Liver (tissue), 9 donors: Measurements from ENCODE around the gene ANAPC4. TPM values are rescaled to one million over a fixed set of nuclear protein-coding genes. Genes with fewer than 3 reads are reported as not detected.

Source experiments
- DNase-seq: peaks from one replicate; pipeline ENCODE4 v3.0.0-alpha.2; 2017; ENCODE audit warnings: low spot score
- H3K27ac ChIP-seq, 2 donors: one replicate each; pipeline ENCODE4 v1.7.0; 2013; ENCODE audit warnings: inconsistent platforms in 2 of 2, low read length in 2 of 2, control low read depth in 1 of 2, low read depth in 1 of 2, mild to moderate bottlenecking in 1 of 2
- H3K27me3 ChIP-seq, 4 donors: one replicate each; pipeline versions ENCODE4 v1.6.1 to v1.7.0; 2013; ENCODE audit warnings: low read length in 3 of 4, inconsistent platforms in 1 of 4, mild to moderate bottlenecking in 1 of 4, moderate library complexity in 1 of 4; ENCODE audit not compliant: control insufficient read depth in 4 of 4, insufficient read depth in 4 of 4
- H3K36me3 ChIP-seq, 4 donors: one replicate each; pipeline versions ENCODE4 v1.6.1 to v1.7.0; 2013; ENCODE audit warnings: low read length in 3 of 4, mild to moderate bottlenecking in 3 of 4, low read depth in 1 of 4, moderate library complexity in 1 of 4; ENCODE audit not compliant: control insufficient read depth in 4 of 4, insufficient read depth in 3 of 4
- H3K4me1 ChIP-seq, 4 donors: one replicate each; pipeline versions ENCODE4 v1.6.1 to v1.7.0; 2013; ENCODE audit warnings: low read length in 3 of 4, mild to moderate bottlenecking in 3 of 4, moderate library complexity in 1 of 4; ENCODE audit not compliant: control insufficient read depth in 4 of 4, insufficient read depth in 4 of 4
- H3K4me3 ChIP-seq, 3 donors: one replicate each; pipeline versions ENCODE4 v1.6.1 to v1.7.0; 2013; ENCODE audit warnings: low read length in 3 of 3, control low read depth in 1 of 3, low read depth in 1 of 3, mild to moderate bottlenecking in 1 of 3
- H3K9ac ChIP-seq, 2 donors: one replicate each; pipeline ENCODE4 v1.7.0; 2013; ENCODE audit warnings: low read length in 2 of 2, mild to moderate bottlenecking in 2 of 2, moderate library complexity in 2 of 2, control low read depth in 1 of 2, low read depth in 1 of 2
- H3K9me3 ChIP-seq, 4 donors: one replicate each; pipeline versions ENCODE4 v1.6.1 to v1.7.0; 2013; ENCODE audit warnings: low read length in 3 of 4; ENCODE audit not compliant: control insufficient read depth in 4 of 4
- ATF3 ChIP-seq: IDR thresholded peaks from 2 replicates; pipeline ENCODE4 v1.6.1; 2016; ENCODE audit warnings: antibody characterized with exemption
- EGR1 ChIP-seq, 2 donors: IDR thresholded peaks; 2 replicates each; pipeline ENCODE4 v1.6.1; 2016 to 2018; ENCODE audit warnings: antibody characterized with exemption in 2 of 2, low read depth in 2 of 2
- FOXA1 ChIP-seq: IDR thresholded peaks from 2 replicates; pipeline ENCODE4 v1.6.1; 2016; ENCODE audit warnings: antibody characterized with exemption
- GABPA ChIP-seq, 2 donors: IDR thresholded peaks in 1 of 2; conservative IDR thresholded peaks in 1 of 2; 2 replicates each; pipeline ENCODE4 v1.6.1; 2016; ENCODE audit warnings: antibody characterized with exemption in 2 of 2, mild to moderate bottlenecking in 1 of 2, moderate library complexity in 1 of 2
- HNF4A ChIP-seq, 2 donors: conservative IDR thresholded peaks; 2 replicates each; pipeline ENCODE4 v1.6.1; 2016; ENCODE audit warnings: antibody characterized with exemption in 2 of 2, mild to moderate bottlenecking in 2 of 2
- HNF4G ChIP-seq: IDR thresholded peaks from 2 replicates; pipeline ENCODE4 v1.6.1; 2016; ENCODE audit warnings: antibody characterized with exemption
- JUND ChIP-seq, 2 donors: IDR thresholded peaks; 2 replicates each; pipeline ENCODE4 v1.6.1; 2016; ENCODE audit warnings: antibody characterized with exemption in 2 of 2
- NR2F2 ChIP-seq: IDR thresholded peaks from 2 replicates; pipeline ENCODE4 v1.6.1; 2016; ENCODE audit warnings: antibody characterized with exemption
- RAD21 ChIP-seq, 2 donors: IDR thresholded peaks; 2 replicates each; pipeline ENCODE4 v1.6.1; 2016; ENCODE audit warnings: antibody characterized with exemption in 2 of 2, mild to moderate bottlenecking in 2 of 2
- RXRA ChIP-seq, 2 donors: IDR thresholded peaks; 2 replicates each; pipeline ENCODE4 v1.6.1; 2017 to 2018; ENCODE audit warnings: antibody characterized with exemption in 2 of 2, mild to moderate bottlenecking in 1 of 2
- SP1 ChIP-seq: IDR thresholded peaks from 2 replicates; pipeline ENCODE4 v1.6.1; 2018; ENCODE audit warnings: antibody characterized with exemption, mild to moderate bottlenecking
- TAF1 ChIP-seq: conservative IDR thresholded peaks from 2 replicates; pipeline ENCODE4 v1.6.1; 2016; ENCODE audit warnings: antibody characterized with exemption, mild to moderate bottlenecking
- YY1 ChIP-seq: IDR thresholded peaks from 2 replicates; pipeline ENCODE4 v1.6.1; 2016; ENCODE audit warnings: antibody characterized with exemption, mild to moderate bottlenecking
- WGBS: extraction: QIAGEN DNeasy Blood & Tissue Kit; methylation state at CpG from one replicate; pipeline ENCODE4 v1.1.7; 2013; 5-methylcytosine and 5-hydroxymethylcytosine counted together
- polyA plus RNA-seq, 2 donors: library from polyadenylated mRNA; stranded (reverse) in 1 of 2; unstranded in 1 of 2; fragments of 200-250 nt in 1 of 2; fragments of >200 nt in 1 of 2; fragmentation: Nextera tagmentation in 1 of 2; extraction: Ambion mirVana in 1 of 2; gene quantifications; one replicate each; pipeline versions ENCODE4 v1.2.1 to v1.2.3, GENCODE V29; 2013 to 2015
- total RNA-seq, 2 donors: library from RNA; depleted of rRNA; stranded (reverse); fragments of >200 nt; gene quantifications; one replicate each; pipeline ENCODE4 v1.2.3, GENCODE V29; 2014
- TF ChIP-seq, protein P1 (sequence below): fragments of 150-350 bp; IDR thresholded peaks from 2 replicates; pipeline ENCODE4 v1.5.1; 2017; ENCODE audit warnings: improper control_type of control experiment, low read depth, low read length; ENCODE audit not compliant: missing input control
- TF ChIP-seq, protein P2 (sequence below): IDR thresholded peaks from 2 replicates; pipeline ENCODE4 v1.6.1; 2016; ENCODE audit warnings: antibody characterized with exemption, mild to moderate bottlenecking
- TF ChIP-seq, protein P3 (sequence below): IDR thresholded peaks from 2 replicates; pipeline ENCODE4 v1.6.1; 2016; ENCODE audit warnings: antibody characterized with exemption
- TF ChIP-seq, protein P4 (sequence below): IDR thresholded peaks from 2 replicates; pipeline ENCODE4 v1.6.1; 2016; ENCODE audit warnings: antibody characterized with exemption
- donor health status: healthy.
- donor health status: healthy.
- donor health status: healthy.
- donor health status: healthy.
- donor health status: healthy.

The ANAPC4 gene
- total and polyA plus RNA-seq, 4 donors = 5.7 to 17.3 (median 11.0) TPM

DNA sequence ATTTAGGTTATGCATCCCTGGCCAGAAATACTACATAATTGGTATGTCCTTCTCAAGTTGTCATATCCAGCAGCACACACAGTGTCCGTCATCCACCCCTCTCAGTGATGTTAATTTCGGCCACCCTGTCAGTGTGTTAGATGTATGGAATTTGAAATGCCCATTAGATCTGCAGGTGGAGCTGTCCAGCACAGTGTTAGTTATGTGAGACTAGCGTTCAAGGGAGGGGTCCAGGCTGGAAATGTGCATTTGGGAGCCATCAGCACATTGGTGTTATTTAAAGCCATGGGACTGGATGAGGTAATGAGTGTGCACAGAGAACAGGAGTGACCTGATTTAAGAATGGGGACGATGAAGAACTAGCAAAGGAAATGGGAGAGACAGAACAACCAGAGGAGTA lies 22.4 kb downstream of the ANAPC4 start:
- no peak for DNase-seq
- Histone ChIP-seq H3K36me3 (peaks cover 9 to 45% (median 37%) of the 10 kb centered on the region in 4 donors), H3K4me1 (no peaks in the 10 kb centered on the region), H3K27ac (no peak overlapping the region), H3K4me3 (no peak overlapping the region), H3K9me3 (no peaks in the 10 kb centered on the region), H3K27me3 (no peaks in the 10 kb centered on the region), H3K9ac (no peak overlapping the region)
- 94% methylated on average over 4 of the region's 4 CpGs for WGBS
- TF ChIP-seq JUND (IDR thresholded peaks at IDR 0.05) (no peak), EGR1 (IDR thresholded peaks at IDR 0.05; ENCODE audit: low read depth in 2 of 2) (no peak), SP1 (no peak), HNF4G (no peak), RAD21 (IDR thresholded peaks at IDR 0.05) (no peak), FOXA1 (no peak), YY1 (no peak), GABPA (IDR thresholded peaks at IDR 0.05 in 1 of 2, conservative IDR thresholded peaks at IDR 0.05 in 1 of 2) (no peak), ATF3 (no peak), HNF4A (conservative IDR thresholded peaks at IDR 0.05) (no peak), TAF1 (no peak), NR2F2 (no peak), RXRA (IDR thresholded peaks at IDR 0.05) (no peak)
- TF ChIP-seq, protein P1, sequence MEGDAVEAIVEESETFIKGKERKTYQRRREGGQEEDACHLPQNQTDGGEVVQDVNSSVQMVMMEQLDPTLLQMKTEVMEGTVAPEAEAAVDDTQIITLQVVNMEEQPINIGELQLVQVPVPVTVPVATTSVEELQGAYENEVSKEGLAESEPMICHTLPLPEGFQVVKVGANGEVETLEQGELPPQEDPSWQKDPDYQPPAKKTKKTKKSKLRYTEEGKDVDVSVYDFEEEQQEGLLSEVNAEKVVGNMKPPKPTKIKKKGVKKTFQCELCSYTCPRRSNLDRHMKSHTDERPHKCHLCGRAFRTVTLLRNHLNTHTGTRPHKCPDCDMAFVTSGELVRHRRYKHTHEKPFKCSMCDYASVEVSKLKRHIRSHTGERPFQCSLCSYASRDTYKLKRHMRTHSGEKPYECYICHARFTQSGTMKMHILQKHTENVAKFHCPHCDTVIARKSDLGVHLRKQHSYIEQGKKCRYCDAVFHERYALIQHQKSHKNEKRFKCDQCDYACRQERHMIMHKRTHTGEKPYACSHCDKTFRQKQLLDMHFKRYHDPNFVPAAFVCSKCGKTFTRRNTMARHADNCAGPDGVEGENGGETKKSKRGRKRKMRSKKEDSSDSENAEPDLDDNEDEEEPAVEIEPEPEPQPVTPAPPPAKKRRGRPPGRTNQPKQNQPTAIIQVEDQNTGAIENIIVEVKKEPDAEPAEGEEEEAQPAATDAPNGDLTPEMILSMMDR = no peak
- TF ChIP-seq, protein P2, sequence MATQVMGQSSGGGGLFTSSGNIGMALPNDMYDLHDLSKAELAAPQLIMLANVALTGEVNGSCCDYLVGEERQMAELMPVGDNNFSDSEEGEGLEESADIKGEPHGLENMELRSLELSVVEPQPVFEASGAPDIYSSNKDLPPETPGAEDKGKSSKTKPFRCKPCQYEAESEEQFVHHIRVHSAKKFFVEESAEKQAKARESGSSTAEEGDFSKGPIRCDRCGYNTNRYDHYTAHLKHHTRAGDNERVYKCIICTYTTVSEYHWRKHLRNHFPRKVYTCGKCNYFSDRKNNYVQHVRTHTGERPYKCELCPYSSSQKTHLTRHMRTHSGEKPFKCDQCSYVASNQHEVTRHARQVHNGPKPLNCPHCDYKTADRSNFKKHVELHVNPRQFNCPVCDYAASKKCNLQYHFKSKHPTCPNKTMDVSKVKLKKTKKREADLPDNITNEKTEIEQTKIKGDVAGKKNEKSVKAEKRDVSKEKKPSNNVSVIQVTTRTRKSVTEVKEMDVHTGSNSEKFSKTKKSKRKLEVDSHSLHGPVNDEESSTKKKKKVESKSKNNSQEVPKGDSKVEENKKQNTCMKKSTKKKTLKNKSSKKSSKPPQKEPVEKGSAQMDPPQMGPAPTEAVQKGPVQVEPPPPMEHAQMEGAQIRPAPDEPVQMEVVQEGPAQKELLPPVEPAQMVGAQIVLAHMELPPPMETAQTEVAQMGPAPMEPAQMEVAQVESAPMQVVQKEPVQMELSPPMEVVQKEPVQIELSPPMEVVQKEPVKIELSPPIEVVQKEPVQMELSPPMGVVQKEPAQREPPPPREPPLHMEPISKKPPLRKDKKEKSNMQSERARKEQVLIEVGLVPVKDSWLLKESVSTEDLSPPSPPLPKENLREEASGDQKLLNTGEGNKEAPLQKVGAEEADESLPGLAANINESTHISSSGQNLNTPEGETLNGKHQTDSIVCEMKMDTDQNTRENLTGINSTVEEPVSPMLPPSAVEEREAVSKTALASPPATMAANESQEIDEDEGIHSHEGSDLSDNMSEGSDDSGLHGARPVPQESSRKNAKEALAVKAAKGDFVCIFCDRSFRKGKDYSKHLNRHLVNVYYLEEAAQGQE = no peak
- TF ChIP-seq, protein P3, sequence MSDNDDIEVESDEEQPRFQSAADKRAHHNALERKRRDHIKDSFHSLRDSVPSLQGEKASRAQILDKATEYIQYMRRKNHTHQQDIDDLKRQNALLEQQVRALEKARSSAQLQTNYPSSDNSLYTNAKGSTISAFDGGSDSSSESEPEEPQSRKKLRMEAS = no peak
- TF ChIP-seq, protein P4, sequence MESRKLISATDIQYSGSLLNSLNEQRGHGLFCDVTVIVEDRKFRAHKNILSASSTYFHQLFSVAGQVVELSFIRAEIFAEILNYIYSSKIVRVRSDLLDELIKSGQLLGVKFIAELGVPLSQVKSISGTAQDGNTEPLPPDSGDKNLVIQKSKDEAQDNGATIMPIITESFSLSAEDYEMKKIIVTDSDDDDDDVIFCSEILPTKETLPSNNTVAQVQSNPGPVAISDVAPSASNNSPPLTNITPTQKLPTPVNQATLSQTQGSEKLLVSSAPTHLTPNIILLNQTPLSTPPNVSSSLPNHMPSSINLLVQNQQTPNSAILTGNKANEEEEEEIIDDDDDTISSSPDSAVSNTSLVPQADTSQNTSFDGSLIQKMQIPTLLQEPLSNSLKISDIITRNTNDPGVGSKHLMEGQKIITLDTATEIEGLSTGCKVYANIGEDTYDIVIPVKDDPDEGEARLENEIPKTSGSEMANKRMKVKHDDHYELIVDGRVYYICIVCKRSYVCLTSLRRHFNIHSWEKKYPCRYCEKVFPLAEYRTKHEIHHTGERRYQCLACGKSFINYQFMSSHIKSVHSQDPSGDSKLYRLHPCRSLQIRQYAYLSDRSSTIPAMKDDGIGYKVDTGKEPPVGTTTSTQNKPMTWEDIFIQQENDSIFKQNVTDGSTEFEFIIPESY = no peak
